GM18907 (cell line): ENCODE data around the gene COTL1.
"Not testable (repeated sequence)": the region's sequence is repeated elsewhere in the genome, so short reads cannot be mapped to it uniquely, and the experiment has no call there.

Source experiments
- ATAC-seq: cut with Tn5 transposase; IDR thresholded peaks from one replicate; pipeline ENCODE4 v1.9.1; 2021; ENCODE audit warnings: mild to moderate bottlenecking, moderate library complexity; ENCODE audit not compliant: unreplicated experiment

The COTL1 gene

DNA sequence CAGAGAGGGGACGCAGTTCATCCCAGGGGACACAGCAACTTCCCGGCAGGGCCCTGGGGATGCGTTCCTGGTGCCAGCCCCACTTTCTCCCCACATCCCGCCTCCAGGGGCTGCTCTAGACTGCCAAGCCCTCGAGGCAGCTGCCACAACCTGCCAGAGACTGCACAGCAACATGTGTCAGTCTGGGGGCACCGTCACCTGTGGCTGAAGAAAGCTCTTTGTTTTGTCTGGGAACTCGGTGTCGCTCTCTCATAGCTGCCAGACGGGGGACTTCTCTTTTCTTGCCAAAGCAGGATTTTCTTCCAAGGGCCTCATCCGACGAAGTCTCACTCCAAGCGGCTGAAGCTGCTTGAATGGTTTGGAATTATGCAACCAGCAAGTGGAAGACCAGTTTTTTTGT lies 43.7 kb downstream of the COTL1 start:
- no peak for ATAC-seq

DNA sequence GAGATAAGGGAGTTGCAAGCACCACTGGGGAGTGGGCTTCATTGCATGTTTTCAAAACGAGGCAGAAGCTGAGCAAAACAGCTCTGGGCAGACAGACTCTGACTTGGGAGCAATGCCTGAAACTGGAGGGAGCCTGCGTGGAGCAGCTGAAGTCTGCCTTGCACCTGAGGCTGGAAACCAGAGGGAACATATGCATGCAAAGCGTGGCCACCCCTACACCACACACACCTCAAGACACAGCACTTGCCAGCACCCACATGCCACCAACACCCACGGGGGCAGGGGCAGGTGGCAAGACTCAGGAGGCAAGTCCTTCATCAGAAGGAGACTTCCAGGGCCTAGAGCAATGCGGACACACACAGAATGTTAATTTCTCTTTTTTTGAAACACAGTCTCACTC lies 45.8 kb downstream of the COTL1 start:
- ATAC-seq, result no peak

DNA sequence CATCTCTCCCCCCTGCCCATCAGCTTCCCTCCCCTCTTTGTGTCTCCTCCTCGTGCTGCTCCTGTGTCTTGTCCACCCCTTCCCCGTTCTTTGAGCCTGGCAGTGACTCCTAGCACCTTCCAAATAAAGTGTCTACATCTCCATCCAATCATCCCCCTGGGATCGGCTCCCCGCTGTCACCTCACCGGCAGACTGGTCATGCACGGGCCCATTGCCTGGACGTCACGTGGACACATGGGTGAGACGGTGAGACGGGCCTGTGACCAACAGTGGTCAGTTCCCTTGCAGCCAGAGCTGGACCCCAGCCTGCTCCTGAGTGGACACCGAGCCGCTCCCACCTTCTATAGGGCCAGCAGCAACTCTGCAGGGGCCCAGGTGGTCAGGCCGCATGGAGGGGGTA lies 46.4 kb downstream of the COTL1 start:
- ATAC-seq, result no peak

DNA sequence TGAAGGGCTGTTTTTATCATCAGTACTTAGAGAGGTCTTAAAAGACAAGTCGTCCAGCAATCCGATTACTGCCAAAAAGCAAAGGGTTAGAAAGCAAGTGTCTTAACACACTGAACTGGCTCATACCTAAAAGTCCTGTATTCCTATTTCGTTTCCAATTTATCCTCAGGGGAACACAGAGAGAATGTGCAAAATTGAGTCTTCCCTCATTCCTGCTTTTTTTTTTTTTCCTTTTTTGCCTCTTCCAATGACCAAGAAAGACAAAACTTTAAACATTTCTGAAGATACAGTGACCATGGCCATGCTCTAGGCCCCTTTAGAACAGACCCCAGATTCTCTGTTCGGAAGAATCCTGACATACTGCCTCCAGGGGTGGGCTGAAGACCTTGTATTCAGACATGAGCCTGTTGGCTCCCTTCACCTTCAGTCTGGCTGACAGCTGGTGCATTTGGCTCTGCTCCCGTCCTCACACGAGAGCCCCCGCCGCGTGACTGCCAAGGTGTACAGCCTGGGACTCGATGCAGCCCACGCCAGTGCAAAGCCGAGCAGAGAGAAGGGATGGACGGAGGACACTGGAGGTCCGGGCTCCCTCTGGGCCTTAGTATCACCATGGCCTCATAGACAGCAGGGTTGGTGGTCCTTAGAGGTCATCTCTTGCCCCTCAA lies 47.0 kb downstream of the COTL1 start:
- ATAC-seq, result no peak

DNA sequence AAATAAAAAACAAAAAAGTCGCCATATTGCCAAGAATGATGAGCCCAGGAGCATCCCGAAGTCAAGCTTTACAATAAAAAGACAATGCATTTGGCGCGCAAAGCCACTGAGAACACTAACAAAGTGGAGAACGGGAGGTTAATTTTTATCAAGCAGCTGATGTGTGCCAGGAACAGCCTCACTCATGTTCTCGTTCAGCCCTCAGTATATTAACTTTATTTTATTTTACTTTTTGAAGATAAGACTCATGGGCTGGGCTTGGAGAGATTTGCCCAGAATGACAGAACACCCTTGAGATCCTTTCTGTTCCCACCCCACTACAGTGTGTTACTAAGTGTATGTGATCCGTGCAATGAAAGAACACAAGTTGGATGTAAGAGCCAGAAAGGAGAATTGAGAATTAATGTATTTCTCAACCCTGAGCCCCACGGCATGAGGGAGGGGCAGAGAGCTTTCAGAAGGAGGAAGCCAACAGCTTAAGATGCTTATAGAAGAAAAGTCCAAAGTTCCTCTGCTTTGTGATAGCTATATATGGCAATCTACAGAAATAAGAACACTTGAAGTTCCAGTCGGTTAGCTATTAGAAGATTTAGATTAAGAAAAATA lies 48.4 kb downstream of the COTL1 start:
- no peak for ATAC-seq

DNA sequence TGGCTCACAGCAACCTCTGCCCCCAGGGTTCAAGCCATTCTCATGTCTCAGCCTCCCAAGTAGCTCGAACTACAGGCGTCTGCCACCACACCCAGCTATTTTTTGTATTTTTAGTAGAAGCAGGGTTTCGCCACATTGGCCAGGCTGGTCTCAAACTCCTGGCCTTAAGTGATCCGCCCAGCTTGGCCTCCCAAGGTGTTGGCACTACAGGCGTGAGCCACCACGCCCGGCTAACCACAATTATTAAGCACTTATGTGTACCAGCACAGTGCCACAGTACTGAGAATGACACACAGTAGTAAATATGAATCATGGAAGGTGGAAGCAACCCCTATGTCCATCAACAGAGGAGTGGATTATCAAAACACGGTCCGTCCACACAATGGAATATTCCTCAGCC lies 49.8 kb downstream of the COTL1 start:
- no peak for ATAC-seq

DNA sequence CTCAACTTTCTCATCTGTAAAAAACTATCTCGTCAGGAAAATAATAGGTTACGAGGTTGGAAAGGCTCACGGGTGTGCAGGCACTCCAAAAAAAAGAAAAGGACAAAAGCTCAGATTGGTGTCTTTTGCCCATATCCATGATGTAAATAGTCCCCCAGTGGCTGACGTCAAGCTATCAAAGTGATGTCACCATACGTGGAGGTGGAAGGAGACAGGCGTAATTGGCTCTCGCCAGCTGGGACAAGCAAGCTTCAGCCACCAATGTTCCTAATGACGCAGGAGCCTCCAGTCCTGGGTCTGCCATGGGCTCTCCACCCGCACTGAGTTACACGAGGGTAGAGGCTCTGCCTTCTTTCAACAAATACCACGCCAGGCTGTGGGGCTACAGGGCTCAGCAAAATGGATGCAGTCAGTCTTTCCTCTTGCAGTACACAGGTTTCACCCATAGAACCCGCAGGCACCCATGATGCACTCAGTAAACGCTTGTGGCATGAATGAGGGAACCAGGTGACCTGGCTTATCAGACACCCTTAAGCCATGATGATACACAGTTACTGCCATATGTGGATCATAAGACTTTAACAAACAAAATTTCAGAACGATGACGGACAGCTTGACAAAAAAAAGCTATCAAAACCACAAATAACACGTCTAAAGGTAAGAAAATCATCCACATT lies 50.5 kb downstream of the COTL1 start:
- no peak for ATAC-seq

DNA sequence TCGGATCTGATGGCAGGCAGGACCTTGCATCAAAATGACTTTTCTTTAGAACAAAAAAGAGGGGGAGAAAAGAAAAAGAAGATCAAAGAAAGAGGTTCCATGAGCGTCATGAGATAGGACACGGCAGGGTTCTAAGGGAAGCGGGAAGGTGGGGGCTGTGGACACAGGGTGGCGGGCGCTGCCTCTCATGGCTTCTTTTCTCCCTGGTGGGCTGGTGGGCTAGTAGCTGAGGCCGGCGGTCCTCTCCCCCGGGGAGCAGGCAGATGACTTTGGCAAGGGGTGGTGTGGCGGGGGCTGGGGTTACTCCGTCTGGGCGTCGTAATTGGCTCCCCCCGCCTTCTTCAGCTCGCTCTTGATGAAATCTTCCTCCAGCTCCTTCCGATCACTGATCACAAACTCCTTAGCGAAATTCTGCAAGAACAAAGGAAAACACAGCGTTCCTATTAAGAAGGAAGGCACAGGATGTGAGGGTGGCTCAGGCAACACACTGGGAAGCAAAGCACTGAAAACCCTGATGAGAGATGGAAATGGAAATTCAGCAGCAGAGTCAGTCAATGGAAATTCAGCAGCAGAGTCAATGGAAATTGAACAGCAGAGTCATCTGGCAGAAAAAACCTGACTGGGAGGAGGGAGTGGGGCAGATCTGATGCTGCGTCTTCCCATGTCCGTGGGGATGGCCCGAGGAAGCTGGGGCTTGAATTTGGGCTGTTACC lies 51.2 kb downstream of the COTL1 start:
- no peak for ATAC-seq

DNA sequence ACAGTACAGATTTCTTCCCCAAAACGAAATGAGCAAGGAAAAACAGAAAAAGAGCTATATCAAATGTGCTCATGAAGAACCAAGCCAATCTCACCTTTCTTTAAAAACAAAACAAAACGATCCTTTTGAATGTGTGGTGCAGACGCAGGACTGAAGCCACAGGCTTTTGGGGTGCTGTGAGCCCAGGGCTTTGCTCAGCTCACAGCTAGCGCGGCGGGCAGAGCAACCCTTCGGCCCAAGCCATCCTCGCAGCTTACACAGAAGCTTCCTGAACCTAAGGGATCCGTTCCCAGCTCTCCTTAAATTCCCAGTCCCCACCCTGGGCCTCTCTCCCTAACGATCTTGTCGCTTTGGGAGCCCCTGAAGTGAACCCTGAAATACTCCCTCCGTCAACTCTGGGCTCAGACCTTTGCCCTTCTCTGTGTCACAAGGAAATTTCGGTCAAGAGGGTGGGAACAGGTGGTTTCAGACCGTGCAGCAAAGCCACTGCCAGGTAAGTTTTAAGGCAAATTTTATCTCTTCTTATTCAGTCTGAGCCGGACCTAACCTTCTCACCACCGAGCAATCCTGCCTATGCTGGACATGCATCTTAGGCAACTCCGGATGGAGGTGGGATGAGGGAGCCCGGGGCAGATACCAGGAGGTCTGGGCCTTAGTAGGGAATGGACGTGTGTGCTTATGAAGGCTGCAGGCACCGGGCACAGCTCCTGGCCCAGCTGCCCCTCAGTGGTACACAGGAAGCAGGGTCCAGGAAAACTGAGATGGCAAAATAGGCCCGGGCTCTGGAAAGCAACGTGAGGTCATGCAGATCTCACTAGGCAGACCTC lies 52.0 kb downstream of the COTL1 start:
- ATAC-seq, result no peak

DNA sequence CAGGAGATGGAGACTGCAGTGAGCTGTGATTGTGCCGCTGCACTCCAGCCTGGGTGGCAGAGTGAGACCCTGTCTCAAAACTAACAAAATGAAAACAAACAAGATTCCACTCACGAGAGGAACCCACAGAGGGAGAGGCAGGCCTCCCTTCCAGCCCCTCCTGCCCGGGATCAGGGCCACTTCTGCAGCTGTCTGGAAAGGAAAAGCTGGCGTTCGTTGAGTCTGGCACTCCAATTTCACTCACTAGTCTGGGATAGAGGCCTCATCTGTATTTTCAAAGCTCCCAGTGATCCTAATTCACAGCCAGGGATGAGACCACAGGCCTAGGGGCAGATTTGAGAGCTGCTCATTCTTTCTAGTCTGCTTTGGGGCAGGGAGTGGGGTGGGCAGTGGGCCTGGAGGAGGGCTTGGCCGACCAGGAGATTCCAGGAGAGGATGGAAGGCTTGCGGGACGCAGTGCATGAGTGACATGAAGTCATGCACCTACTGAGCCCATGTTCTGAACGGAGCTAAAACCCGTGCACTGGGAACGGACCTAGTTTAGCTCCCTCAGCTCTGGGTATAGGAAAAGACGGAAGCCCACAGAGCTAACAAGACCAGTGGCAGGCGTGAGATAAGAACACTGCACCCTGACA lies 54.0 kb downstream of the COTL1 start:
- ATAC-seq, result no peak

DNA sequence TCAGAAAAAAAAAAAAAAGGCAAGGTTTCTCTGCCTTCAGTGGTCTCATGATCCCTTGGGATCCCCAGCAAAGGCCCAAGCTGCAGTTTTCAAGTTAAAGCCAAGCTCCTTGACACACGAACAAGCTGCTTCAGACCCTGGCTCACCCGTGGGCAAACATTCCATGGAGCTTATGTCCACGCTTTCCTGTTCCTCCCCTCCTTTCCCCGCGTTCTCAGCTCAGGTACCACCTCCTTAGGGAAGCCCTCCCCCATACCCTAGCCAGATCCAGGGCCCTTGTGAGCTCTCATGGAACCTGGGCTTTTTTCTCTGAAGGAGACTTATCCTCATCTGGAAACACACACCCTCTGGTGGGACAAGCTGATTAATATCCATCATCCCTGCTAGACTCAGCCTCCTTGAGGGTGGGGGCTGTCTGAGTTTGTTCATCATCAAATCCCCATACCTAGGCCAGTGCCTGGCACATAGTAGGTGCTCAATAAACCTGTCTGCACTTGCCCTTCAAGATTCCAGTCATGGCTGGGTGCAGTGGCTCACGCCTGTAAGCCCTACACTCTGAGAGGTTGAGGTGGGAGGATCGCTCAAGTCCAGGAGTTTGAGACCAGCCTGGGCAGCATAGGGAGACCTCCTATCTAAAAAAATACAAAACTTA lies 54.7 kb downstream of the COTL1 start:
- no peak for ATAC-seq

DNA sequence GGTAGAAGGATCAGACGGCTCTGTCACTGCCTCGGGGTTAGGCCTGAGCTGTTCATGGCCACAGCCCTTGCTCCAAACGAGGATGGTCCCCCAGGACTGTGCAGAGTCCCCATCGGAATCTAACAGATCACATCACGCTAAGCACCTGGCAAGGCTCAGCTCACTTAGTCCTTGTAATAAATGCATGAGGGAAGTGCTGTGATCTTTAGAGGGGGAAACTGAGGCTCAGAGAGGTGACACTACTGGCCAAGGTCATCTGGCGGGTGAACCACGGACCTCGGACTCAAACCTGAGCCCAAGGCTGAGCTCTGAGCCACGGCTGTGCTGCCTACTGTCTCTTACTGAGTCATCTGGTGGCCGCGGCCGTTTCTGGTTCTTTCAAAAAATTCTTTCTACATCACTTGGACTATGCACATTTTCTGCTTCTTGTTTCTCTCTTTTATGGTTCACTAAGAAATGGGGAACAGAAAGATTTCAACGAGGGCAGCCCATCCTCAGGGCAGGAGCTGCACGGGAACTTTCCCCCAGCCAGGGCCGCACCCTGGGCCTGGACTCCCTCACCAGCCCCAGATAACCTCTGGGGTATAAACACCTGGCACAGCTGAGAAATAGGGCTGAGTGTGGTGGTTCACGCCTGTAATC lies 55.6 kb downstream of the COTL1 start:
- ATAC-seq, result no peak

DNA sequence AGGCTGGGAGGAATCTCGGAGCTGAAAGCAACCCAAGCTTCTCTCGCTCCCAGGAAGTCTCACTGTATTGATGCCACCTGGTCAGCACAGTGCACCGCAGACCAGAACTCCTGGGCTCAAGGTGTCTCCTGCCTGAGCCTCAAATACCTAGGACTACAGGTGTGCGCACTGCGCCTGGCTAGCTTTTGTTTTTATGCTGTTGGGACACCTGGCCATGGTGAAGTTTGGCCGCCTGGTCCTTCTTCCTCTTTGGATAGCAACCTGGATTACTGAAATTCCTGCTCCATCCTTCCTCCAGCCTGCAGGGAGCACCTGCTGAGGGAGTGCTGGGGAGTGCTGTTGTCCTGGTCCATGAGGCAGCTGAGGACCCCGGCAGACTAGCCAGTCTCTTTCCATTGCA lies 56.6 kb downstream of the COTL1 start:
- ATAC-seq, result no peak

DNA sequence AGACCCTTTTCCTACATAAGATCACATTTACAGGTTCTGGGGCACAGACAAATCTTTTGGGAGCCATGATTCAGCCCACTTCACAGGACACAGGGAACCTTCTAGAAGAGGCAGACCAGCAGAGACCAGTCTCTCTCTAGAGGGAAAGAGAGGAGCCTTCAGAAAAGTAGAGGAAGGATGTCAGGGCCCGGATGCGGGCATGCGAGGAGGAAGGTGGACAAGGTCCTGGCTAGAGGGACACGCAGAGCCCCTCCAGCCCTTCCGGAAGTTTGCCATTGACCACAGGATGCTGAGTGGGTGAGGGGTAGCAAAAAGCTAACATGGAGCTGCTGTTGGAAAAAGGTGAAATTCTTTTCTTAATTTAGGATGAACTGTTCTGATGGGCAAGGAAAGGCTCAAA lies 57.6 kb downstream of the COTL1 start:
- ATAC-seq, result no peak

DNA sequence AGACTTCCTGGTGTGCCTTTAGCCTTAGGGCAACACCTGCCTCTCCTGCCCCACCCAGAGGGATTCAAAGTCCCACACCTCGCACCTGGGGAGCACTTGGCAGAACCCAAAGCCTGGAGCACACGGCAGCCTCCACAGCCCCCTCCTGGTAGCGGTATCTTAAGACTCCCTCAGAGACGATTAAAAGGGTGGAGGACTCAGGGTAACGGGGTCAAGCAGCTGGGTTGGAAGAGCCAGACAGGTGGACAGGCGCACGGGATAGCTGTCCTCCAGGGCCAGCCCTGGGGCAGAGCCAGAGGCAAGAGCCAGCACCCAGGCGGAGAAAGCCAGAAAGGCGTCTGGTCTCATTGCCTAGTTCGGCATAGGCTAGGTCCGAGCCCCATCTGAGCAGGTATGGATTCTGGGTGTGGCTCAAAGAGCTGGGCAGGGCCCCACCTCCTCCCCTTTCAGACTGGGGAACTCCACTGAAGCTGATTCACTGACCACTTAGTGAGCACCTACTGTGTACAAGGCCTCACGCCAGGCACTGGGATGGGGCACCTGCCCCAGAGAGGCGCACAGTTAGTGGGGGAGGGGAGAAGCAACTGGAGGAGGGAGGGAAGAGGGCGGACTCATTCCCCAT lies 58.5 kb downstream of the COTL1 start:
- ATAC-seq, result no peak

DNA sequence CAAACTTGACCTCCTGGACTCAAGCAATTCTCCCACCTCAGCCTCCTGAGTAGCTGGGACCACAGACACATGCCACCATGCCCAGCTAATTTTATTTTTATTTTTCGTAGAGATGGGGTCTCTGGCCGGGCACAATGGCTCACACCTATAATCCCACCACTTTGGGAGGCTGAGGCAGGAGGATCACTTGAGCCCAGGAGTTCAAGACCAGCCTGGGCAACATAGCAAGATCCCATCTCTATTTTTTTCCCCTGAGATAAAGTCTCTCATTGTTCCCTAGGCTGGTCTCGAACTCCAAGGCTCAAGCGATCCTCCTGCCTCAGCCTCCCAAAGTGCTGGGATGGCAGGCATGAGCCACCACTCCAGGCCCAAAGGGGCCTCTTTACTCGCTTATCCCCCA lies 59.0 kb downstream of the COTL1 start:
- not testable (repeated sequence) for ATAC-seq

DNA sequence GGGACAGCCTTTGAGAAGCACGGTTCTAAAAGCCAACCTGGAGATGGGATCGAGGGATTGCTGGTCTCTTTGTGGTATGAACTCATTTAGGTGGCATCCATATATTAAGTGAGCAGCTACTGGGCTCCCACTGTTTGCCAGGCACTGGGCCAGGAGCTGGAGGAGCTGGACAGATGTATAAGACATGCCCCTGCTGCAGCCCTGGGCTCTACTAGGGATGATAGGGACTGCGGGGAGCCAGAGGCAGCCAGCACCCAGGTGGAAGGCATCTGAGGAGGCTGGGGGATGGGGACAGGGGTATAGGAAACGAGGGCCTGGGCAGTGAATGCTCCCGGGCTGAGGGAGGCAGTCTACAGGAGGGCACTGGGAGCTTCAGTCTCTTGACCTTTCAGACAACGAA lies 60.4 kb downstream of the COTL1 start:
- ATAC-seq, result no peak

DNA sequence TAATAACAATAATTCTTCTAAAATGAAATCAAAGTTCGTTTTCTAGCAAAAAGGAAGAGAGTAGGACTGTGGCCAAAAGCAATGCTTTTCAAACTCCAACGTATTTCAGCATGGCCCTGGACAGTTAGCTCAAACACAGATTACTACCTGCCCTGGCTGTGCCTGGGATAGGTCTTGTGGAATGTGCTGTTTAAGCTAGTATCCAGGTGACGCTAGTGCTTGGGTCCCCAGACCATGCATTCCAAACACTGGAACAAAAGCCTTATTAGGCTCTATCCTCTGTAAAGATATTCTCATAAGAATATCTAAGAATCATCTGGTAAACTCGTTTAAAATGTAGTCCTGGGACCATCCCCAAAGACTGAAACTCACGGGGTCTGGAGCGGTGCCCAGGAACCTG lies 60.8 kb downstream of the COTL1 start:
- ATAC-seq, result no peak
